OCI-LY7 (cell line): ENCODE measurements around the gene CXCL10.

ENCODE experiments used
- EZH2phosphoT487 ChIP-seq: fragments of 200-600 bp; sonication (generic); IDR thresholded peaks from 2 replicates; pipeline ENCODE4 v1.6.1; 2018; ENCODE audit warnings: low read depth, borderline replicate concordance, mild to moderate bottlenecking, mixed run types, antibody characterized with exemption, low read length, moderate library complexity, mixed read lengths
- TF ChIP-seq, protein P1 (sequence below): fragments of 200-600 bp; sonication (generic); conservative IDR thresholded peaks from 2 replicates; pipeline ENCODE4 v1.5.1; 2014; ENCODE audit warnings: mild to moderate bottlenecking, antibody characterized with exemption, low read length, moderate library complexity, mixed read lengths

GRCh38 chr4:76028350-76028765 lies 5.1 kb upstream of the CXCL10 start:
- no peak for TF ChIP-seq EZH2phosphoT487
- TF ChIP-seq, protein P1, sequence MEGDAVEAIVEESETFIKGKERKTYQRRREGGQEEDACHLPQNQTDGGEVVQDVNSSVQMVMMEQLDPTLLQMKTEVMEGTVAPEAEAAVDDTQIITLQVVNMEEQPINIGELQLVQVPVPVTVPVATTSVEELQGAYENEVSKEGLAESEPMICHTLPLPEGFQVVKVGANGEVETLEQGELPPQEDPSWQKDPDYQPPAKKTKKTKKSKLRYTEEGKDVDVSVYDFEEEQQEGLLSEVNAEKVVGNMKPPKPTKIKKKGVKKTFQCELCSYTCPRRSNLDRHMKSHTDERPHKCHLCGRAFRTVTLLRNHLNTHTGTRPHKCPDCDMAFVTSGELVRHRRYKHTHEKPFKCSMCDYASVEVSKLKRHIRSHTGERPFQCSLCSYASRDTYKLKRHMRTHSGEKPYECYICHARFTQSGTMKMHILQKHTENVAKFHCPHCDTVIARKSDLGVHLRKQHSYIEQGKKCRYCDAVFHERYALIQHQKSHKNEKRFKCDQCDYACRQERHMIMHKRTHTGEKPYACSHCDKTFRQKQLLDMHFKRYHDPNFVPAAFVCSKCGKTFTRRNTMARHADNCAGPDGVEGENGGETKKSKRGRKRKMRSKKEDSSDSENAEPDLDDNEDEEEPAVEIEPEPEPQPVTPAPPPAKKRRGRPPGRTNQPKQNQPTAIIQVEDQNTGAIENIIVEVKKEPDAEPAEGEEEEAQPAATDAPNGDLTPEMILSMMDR = no peak
